RWPE2 (cell line): ENCODE data around the gene NBEAL2.
A peak's percentile ranks its signal among the peaks of the same experiment; 100 is the strongest.

Source experiments
- ATAC-seq: fragments of 200-7000 bp; cut with Tn5 transposase; 3 replicates; pipeline ENCODE4 v1.9.1; 2021; ENCODE audit warnings: low read depth
- DNase-seq: peaks from one replicate; pipeline ENCODE4 v3.0.0-alpha.2; 2020; ENCODE audit warnings: low spot score
- H3K27ac ChIP-seq: fragments of 450-650 bp; 2 replicates; pipeline ENCODE4 v1.5.1; 2017; ENCODE audit warnings: mild to moderate bottlenecking; ENCODE audit not compliant: poor library complexity, severe bottlenecking
- H3K27me3 ChIP-seq: fragments of 250-450 bp; sonication (Bioruptor Pico); 2 replicates; pipeline ENCODE4 v1.5.1; 2021; ENCODE audit warnings: mild to moderate bottlenecking, moderate library complexity; ENCODE audit not compliant: insufficient read depth, poor library complexity, severe bottlenecking
- H3K36me3 ChIP-seq: fragments of 250-450 bp; sonication (Bioruptor Pico); 2 replicates; pipeline ENCODE4 v1.5.1; 2020; ENCODE audit warnings: low read depth, mild to moderate bottlenecking, moderate library complexity
- H3K4me1 ChIP-seq: fragments of 250-450 bp; sonication (Bioruptor Pico); 2 replicates; pipeline ENCODE4 v1.5.1; 2021; ENCODE audit warnings: mild to moderate bottlenecking, moderate library complexity; ENCODE audit not compliant: insufficient read depth, poor library complexity, severe bottlenecking
- H3K4me3 ChIP-seq: fragments of 250-450 bp; sonication (Bioruptor Pico); 2 replicates; pipeline ENCODE4 v1.5.1; 2021; ENCODE audit warnings: mild to moderate bottlenecking, moderate library complexity; ENCODE audit not compliant: severe bottlenecking
- H3K9me3 ChIP-seq: fragments of 250-450 bp; sonication (Bioruptor Pico); 2 replicates; pipeline ENCODE4 v1.5.1; 2021; ENCODE audit warnings: mild to moderate bottlenecking, moderate library complexity; ENCODE audit not compliant: severe bottlenecking
- TF ChIP-seq, protein P1 (sequence below): fragments of 450-650 bp; IDR thresholded peaks from one replicate; pipeline ENCODE4 v1.5.1; 2017; ENCODE audit warnings: mild to moderate bottlenecking, moderate library complexity; ENCODE audit not compliant: poor library complexity, severe bottlenecking

Gene NBEAL2

DNA sequence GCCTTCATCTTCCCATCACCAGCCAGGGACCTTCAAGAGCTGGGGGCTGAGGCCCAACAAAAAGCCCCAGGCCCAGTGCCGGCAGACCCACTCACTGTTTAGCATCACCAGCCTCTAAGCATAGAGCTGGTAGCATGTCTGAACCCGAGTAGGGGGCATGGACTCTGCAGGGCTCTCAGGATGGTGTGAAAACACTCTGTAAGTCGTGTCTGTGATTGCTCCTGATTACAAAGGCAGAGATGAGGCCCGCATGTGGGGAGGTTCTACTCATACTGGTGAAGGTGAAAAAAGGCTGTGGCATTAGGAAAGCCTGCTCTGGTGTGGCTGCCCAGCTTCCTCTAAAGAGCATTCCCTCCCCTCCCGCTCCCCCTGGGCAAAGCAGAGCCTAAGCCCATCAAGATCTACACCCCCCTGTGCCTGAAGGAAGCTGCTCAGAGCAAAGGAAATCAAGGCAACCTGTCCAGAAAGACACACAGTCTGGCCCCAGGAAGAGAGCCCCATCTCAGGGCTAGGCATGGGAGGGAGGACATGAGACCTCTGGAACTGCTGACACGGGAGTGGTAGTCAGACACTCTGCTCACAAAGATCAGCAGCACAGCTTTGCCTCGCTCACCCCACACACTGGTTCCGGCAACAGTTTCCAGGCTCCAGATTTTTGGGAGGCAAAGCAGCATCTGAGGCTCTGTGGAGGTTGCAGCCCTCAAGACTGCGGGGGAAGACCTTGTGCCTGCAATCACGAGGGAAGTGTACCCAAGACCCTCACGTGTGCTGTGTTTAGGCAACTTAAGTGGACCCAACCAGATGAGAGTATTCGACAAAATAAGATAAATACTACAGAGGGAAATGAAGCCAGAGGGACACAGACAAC lies 39.7 kb upstream of the NBEAL2 start:
- DNase-seq = peak; percentile 27
- no peak for ATAC-seq
- Histone ChIP-seq H3K4me3 (no peak overlapping the region), H3K4me1 (peaks cover 32% of the 10 kb centered on the region), H3K9me3 (no peaks in the 10 kb centered on the region), H3K27me3 (no peaks in the 10 kb centered on the region), H3K27ac (no peak overlapping the region), H3K36me3 (peaks cover 43% of the 10 kb centered on the region)
- TF ChIP-seq, protein P1, sequence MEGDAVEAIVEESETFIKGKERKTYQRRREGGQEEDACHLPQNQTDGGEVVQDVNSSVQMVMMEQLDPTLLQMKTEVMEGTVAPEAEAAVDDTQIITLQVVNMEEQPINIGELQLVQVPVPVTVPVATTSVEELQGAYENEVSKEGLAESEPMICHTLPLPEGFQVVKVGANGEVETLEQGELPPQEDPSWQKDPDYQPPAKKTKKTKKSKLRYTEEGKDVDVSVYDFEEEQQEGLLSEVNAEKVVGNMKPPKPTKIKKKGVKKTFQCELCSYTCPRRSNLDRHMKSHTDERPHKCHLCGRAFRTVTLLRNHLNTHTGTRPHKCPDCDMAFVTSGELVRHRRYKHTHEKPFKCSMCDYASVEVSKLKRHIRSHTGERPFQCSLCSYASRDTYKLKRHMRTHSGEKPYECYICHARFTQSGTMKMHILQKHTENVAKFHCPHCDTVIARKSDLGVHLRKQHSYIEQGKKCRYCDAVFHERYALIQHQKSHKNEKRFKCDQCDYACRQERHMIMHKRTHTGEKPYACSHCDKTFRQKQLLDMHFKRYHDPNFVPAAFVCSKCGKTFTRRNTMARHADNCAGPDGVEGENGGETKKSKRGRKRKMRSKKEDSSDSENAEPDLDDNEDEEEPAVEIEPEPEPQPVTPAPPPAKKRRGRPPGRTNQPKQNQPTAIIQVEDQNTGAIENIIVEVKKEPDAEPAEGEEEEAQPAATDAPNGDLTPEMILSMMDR = no peak

GRCh38 chr3:46942076-46942475 lies 37.4 kb upstream of the NBEAL2 start:
- DNase-seq (no peak), ATAC-seq (no peak)
- Histone ChIP-seq H3K36me3 (peaks cover 39% of the 10 kb centered on the region), H3K27ac (no peak overlapping the region), H3K27me3 (no peaks in the 10 kb centered on the region), H3K4me1 (peaks cover 30% of the 10 kb centered on the region), H3K9me3 (no peaks in the 10 kb centered on the region), H3K4me3 (no peak overlapping the region)
- TF ChIP-seq, protein P1 = no peak

GRCh38 chr3:46942481-46943236 lies 36.8 kb upstream of the NBEAL2 start:
- ATAC-seq = no peak

DNA sequence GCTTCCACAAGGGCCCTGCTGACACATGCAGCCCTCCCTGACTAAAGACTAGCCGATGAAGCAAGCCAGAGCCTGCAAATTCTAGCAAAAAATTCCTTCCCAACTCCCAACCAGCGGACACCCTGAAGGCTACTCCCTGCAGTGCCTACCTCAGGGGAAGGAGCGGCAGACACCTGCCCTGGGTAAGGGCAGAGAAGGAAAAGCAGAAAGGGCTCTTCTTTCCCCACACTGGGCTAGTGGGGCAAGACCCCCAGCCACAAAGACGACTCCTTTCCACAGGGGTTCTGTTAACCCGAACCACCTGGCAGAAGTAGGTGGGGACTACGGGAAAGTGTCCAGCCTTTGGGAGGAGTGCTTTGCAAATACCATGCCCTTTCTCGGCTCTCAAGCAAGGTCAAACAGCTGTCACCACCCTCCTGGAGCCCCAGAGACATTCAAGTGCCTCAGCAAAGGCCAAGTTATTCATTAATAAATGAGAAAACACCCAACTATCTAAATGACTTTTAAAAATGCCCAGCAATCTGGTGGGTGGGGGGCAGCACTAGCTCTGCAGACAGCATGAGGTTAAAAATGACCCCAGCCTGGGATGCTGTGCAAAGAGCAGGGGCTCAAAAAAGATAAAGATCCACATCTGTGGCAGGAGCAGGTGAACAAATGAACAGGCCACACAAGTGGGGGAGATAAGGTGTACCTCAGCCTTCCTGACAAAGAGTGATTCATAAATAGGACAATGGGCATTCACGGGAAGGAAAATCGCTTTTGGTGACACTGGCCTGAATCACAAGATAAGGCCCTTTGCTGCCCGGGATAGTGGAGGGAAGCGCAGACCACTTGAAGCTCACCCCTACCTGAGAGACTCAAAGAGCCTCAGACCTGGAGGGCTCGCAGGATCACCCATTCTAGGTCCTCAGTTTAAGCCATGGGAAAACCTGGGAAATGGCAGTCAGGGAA lies 36.0 kb upstream of the NBEAL2 start:
- Histone ChIP-seq H3K36me3 (peaks cover 42% of the 10 kb centered on the region), H3K4me1 (peaks cover 43% of the 10 kb centered on the region), H3K9me3 (no peaks in the 10 kb centered on the region), H3K27ac (peak overlapping the region; percentile 23), H3K4me3 (no peak overlapping the region), H3K27me3 (no peaks in the 10 kb centered on the region)
- DNase-seq (no peak), ATAC-seq (peak; percentile 59)
- TF ChIP-seq, protein P1 = no peak

More at GRCh38 chr3:46942481-46943236, 36.8 kb upstream of the NBEAL2 start:
- TF ChIP-seq, protein P1 = no peak
- peaks cover 39% of the 10 kb centered on the region for H3K36me3 ChIP-seq
- DNase-seq = no peak
- no peak overlapping the region for H3K4me3 ChIP-seq
- H3K27ac ChIP-seq = peak overlapping the region; percentile 23
- H3K27me3 ChIP-seq = no peaks in the 10 kb centered on the region
- no peaks in the 10 kb centered on the region for H3K9me3 ChIP-seq
- peaks cover 34% of the 10 kb centered on the region for H3K4me1 ChIP-seq
